ENCODE data around the gene TNNT3. TPM values are rescaled to one million over a fixed set of nuclear protein-coding genes. Genes with fewer than 3 reads are reported as not detected.

TNNT3 gene
- total RNA-seq, 2 experiments from 2014 or later: 3.7 to 5.4 TPM

DNA sequence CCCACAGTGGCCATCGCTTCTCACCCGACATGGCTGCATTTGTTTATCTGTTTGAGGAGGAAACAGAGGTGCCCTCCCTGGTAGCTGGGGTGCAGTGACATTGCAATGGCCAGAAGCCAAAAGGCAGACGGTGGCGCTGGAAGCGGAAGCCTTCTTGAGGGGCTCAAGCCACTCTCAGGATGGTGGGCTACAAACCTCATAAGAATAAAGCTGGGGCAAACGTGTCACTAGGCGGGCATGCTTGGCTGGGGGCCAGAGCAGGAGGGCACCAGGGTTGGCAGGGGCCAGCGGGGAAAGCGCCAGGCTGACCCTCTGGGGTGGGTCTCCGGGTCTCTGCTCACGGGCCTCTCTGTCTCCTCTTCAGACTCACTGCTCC, 12.6 kb downstream of the TNNT3 start:
- no peak for DNase-seq
- ChIA-PET POLR2A (no interaction called here), CTCF (no interaction called here)
- peaks cover 18% of the 10 kb centered on the region for H3K27me3 Mint-ChIP-seq
- no peaks in the 10 kb centered on the region for H3K9me3 Mint-ChIP-seq
- H3K4me3 Mint-ChIP-seq: no peak overlapping the region
- H3K4me1 Mint-ChIP-seq: peaks cover 2% of the 10 kb centered on the region
- no peaks in the 10 kb centered on the region for H3K36me3 Mint-ChIP-seq (ENCODE audit: low read depth)
- no peak overlapping the region for H3K27ac Mint-ChIP-seq

DNA sequence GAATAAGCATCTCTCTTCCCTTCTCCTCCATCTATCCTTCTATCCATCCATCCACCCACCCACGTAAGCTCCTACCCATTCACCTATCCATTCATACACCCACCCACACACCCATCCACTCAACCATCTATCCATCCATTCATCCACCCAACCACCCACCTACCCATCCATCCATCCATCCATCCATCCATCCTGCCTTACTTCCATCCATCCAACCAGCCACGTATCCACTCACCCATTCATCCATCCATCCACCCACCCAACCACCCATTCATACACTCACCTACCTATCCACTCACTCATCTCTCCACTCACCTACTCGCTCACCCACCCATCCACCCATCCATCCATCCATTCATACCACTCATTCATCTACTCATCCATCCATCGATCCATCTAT, 13.2 kb downstream of the TNNT3 start:
- Mint-ChIP-seq H3K9me3 (no peaks in the 10 kb centered on the region), H3K4me1 (peaks cover 2% of the 10 kb centered on the region), H3K27ac (no peak overlapping the region), H3K4me3 (no peak overlapping the region), H3K36me3 (ENCODE audit: low read depth) (no peaks in the 10 kb centered on the region), H3K27me3 (peaks cover 18% of the 10 kb centered on the region)
- DNase-seq: no peak
- POLR2A ChIA-PET: no interaction called here
- CTCF ChIA-PET: interaction anchor here (0.6 kb wide), 1 partner anchor 21 kb away, joined by 3 read pairs; no protein-coding TSS in a partner anchor

DNA sequence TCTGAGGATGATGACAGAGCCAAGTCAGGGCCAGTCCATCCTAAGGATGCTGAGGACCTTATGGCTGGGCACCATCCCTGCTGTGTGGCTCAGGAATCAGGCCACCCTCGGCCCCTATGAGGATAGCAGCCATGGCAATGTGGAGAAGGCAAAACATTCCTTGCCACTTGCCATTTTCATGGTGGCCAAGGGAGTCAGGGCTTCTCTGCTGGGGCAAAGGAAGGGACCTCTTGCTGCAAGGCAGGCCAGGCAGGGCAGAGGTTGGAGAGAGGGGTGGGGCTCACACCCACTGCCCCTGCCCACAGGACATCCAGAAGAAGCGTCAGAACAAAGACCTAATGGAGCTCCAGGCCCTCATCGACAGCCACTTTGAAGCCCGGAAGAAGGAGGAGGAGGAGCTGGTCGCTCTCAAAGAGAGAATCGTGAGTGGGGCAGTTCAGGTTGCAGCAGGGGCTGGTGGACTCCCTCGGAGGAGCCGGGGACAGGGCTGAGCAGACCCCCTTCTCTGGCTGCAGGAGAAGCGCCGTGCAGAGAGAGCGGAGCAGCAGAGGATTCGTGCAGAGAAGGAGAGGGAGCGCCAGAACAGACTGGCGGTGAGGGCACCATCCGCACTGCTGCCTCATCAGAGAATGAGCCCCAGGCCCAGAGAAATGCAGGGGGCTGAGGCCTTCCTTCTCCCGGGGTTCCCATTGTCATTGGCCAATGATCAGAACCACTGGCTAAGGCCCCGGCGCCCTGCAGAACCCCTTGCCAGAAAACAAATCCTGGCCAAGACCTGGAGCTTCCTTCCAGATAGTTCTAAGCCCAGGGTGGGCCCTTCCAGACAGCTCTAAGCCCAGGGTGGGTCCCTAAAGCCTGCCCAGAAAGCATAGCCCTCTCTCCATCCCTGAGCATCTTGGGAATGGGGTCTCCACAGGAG, 14.2 kb downstream of the TNNT3 start:
- DNase-seq: peak; percentile 4
- Mint-ChIP-seq H3K4me1 (peaks cover 2% of the 10 kb centered on the region), H3K36me3 (ENCODE audit: low read depth) (no peaks in the 10 kb centered on the region), H3K9me3 (no peaks in the 10 kb centered on the region), H3K27me3 (peaks cover 18% of the 10 kb centered on the region), H3K4me3 (no peak overlapping the region), H3K27ac (no peak overlapping the region)
- CTCF ChIA-PET: interaction anchor here (0.6 to 0.9 kb wide), 3 partner anchors 23 to 168 kb away, joined by 3 to 4 read pairs (median 3); no protein-coding TSS in a partner anchor
- POLR2A ChIA-PET: no interaction called here

DNA sequence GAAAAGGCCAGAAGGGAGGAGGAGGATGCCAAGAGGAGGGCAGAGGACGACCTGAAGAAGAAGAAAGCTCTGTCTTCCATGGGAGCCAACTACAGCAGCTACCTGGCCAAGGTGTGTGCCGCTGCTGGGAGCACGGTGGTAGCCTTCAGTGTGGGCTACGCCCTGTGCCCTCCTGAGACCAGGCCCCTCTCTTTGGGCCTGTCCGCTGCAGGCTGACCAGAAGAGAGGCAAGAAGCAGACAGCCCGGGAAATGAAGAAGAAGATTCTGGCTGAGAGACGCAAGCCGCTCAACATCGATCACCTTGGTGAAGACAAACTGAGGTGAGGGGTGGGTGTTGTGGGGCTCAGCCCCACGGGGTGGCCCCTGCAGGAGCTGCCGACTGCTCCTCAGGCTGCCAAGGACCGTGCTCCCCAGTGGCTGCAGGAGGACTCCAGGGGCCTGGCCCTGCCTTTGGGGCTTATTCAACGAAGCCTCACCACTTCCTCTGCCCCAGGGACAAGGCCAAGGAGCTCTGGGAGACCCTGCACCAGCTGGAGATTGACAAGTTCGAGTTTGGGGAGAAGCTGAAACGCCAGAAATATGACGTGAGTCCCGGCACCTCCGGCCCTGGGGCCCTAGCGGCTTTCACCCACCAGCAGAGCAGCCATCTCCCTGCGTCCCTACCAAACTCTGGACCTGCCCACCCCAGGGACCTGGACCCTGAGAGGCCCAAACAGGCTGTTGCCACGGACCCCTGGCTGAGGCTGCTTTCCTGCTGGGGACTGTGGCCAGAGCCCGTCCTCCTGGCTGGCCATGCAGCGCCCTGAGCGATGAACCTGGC, 15.0 kb downstream of the TNNT3 start:
- ChIA-PET POLR2A (no interaction called here), CTCF (interaction anchor here (0.6 to 1.4 kb wide), 4 partner anchors 44 to 217 kb away, joined by 3 to 4 read pairs (median 4); partner anchors contain the start of gene PRR33)
- H3K27ac Mint-ChIP-seq: no peak overlapping the region
- H3K27me3 Mint-ChIP-seq: peaks cover 18% of the 10 kb centered on the region
- no peaks in the 10 kb centered on the region for H3K36me3 Mint-ChIP-seq (ENCODE audit: low read depth)
- peak; percentile 5 for DNase-seq
- peaks cover 5% of the 10 kb centered on the region for H3K4me1 Mint-ChIP-seq
- no peak overlapping the region for H3K4me3 Mint-ChIP-seq
- no peaks in the 10 kb centered on the region for H3K9me3 Mint-ChIP-seq

- CTCF ChIA-PET: interaction anchor here (1.0 to 1.4 kb wide), 3 partner anchors 45 to 216 kb away, joined by 3 to 4 read pairs (median 4); partner anchors contain the start of gene PRR33
- Mint-ChIP-seq H3K36me3 (ENCODE audit: low read depth) (no peaks in the 10 kb centered on the region), H3K4me1 (peaks cover 5% of the 10 kb centered on the region), H3K27me3 (peaks cover 15% of the 10 kb centered on the region), H3K9me3 (no peaks in the 10 kb centered on the region), H3K4me3 (no peak overlapping the region), H3K27ac (no peak overlapping the region)
- POLR2A ChIA-PET: no interaction called here
- DNase-seq: peak; percentile 4
Measured at GRCh38 chr11:1935156-1936071, 15.9 kb downstream of the TNNT3 start.

DNA sequence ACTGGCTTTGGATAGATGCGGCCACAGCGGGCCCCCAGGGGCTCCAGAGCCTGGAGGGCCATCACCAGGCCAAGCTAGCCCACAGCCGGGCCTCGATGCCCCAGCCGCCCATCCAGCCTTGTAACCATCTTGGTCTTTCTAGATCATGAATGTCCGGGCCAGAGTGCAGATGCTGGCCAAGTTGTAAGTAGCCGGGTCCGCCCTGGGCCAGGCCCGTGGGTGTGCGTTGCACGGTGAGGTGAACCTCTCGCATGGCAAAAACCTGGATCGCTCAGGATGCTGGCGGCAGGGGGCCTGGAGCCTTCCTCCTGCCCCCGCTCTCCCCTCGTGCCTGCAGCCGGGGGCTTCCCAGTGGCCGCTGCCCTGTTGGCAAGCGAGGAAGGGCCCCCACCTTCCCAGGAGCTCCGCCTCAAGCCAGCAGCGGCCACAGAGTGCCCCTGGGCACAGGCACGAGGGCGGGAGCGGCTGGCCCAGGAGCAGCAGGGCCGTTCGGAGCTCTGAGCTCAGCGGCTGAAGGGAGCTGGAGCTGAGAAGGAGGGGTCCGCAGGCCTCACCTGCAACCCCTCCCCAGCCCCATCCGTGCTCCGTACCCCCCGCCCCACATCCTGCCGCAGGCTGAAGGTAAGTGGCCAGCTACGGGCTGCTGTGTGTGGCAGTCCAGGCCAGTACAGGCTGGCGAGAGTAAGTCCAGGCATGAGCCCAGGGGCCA, 16.7 kb downstream of the TNNT3 start:
- DNase-seq: peak; percentile 3
- POLR2A ChIA-PET: no interaction called here
- peaks cover 4% of the 10 kb centered on the region for H3K4me1 Mint-ChIP-seq
- CTCF ChIA-PET: interaction anchor here (0.6 to 1.4 kb wide), 3 partner anchors 14 to 215 kb away, joined by 3 to 4 read pairs (median 3); no protein-coding TSS in a partner anchor
- no peak overlapping the region for H3K27ac Mint-ChIP-seq
- no peaks in the 10 kb centered on the region for H3K36me3 Mint-ChIP-seq (ENCODE audit: low read depth)
- no peak overlapping the region for H3K4me3 Mint-ChIP-seq
- H3K9me3 Mint-ChIP-seq: no peaks in the 10 kb centered on the region
- peaks cover 13% of the 10 kb centered on the region for H3K27me3 Mint-ChIP-seq

DNA sequence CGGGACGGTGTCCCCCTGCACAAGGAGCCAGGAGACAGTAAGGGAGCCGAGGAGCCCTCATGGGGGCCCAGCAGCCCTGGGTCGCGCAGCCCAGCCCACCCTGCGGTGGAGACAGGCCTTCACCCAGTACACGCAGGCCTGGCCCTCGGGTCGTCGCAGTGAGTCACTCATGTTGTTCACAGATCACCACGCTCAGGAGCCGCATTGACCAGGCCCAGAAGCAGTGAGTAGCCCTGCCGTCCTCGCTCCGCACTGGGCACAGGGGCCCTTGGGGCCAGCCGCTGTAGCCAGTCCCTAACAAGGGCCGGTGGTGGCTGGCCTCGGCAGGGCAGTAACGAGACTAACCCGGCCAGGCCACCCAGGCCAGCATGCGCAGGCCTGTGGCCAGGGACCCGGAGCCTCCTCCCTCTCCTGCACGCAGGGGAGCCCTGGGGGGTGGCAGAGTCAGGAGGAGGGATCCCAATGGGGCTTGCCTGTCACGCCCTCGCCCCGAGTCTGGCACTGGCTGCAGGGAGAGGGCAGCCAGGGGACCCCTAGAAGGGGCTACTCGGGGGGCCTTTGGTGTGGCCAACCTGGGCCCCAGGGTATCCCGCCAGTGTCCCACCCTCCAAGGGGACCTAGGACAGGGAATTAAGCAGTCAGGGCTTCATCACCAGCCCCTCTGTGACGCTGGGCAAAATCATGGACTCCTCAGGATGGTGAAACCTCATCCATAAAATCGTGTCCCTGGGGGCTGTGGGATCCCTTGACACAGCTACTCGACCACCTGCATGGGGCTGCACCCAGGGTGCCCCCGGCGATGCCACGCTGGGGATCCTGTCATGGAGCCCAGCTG, 17.5 kb downstream of the TNNT3 start:
- no peak overlapping the region for H3K4me3 Mint-ChIP-seq
- POLR2A ChIA-PET: no interaction called here
- peak; percentile 5 for DNase-seq
- peaks cover 6% of the 10 kb centered on the region for H3K27me3 Mint-ChIP-seq
- H3K9me3 Mint-ChIP-seq: no peaks in the 10 kb centered on the region
- CTCF ChIA-PET: interaction anchor here (0.6 kb wide), 1 partner anchor 15 kb away, joined by 3 read pairs; no protein-coding TSS in a partner anchor
- H3K4me1 Mint-ChIP-seq: peaks cover 4% of the 10 kb centered on the region
- H3K27ac Mint-ChIP-seq: no peak overlapping the region
- H3K36me3 Mint-ChIP-seq (ENCODE audit: low read depth): no peaks in the 10 kb centered on the region

DNA sequence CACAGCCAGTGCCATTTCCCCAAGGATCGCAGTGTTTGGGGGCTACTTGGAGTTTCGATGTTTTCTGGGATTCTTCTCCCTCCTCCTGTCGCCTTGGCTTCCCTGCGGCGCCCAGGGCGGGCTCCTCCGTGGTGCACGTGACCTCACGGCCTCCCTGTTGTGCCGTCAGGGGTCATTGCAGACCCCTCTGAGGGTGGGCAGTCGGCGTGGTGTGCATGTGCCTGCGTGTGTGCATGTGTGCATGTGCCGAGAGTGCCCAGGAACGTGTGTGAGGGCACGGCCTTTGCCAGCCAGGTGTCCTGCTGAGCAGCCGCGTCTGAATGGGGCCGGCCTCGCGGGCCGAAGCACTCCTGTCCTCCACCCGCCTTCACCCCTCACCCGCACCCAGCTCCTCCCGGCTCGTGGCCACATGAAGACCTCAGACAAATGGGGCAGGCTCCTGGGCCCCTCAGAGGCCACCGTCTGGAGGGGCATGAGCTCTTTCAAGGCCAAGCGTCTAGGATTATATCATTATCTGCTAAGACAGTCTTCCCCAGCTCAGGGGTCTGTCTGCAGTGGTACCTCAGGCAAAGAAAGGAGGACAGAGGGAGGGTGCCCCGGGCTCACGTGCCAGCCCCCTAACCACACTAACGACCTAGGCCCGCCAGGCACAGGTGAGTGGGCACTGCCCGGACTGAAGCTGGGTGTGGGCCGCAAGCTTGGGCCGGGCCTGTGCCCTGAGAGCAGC, 18.3 kb downstream of the TNNT3 start:
- Mint-ChIP-seq H3K36me3 (ENCODE audit: low read depth) (no peaks in the 10 kb centered on the region), H3K27me3 (peaks cover 4% of the 10 kb centered on the region), H3K4me1 (peaks cover 4% of the 10 kb centered on the region), H3K4me3 (no peak overlapping the region), H3K9me3 (no peaks in the 10 kb centered on the region), H3K27ac (no peak overlapping the region)
- peak; percentile 5 for DNase-seq
- ChIA-PET POLR2A (no interaction called here), CTCF (interaction anchor here (1.1 kb wide), 1 partner anchor 213 kb away, joined by 3 read pairs; no protein-coding TSS in a partner anchor)

GRCh38 chr11:1938343-1939005, 19.0 kb downstream of the TNNT3 start:
- POLR2A ChIA-PET: no interaction called here
- H3K9me3 Mint-ChIP-seq: no peaks in the 10 kb centered on the region
- peaks cover 2% of the 10 kb centered on the region for H3K27me3 Mint-ChIP-seq
- no peak overlapping the region for H3K4me3 Mint-ChIP-seq
- H3K27ac Mint-ChIP-seq: no peak overlapping the region
- CTCF ChIA-PET: interaction anchor here (1.1 kb wide), 1 partner anchor 212 kb away, joined by 3 read pairs; no protein-coding TSS in a partner anchor
- H3K36me3 Mint-ChIP-seq (ENCODE audit: low read depth): no peaks in the 10 kb centered on the region
- peak; percentile 6 for DNase-seq
- H3K4me1 Mint-ChIP-seq: peaks cover 4% of the 10 kb centered on the region

DNA sequence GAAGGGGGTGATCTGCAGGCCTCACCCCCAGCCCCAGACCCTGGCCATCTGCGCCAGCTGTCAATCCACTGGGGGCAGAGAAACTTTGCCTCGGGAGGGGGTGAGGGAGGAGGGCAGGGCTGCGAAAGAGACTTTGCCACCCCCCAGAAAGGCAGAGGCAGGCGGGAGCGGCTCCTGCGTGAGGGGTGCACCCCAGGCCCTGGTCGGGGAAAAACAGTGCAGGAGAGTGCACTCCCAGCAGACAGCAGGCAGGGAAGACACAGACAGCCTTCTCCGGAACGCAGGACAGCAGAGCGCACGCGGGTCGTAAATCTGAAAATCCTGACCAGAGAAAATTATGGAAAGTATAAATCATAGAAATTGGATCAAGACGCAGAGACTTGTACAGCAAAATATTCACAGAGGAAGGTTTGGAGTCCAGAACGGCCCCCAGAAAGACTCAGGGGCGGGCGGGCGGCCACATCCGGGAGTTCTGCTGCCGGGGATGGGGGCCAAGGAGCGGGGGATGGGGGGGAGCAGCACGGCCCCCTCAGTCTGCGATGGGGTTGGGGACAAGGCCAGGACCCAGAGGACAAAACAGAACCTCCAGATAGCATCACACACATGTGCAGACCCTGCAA, 19.6 kb downstream of the TNNT3 start:
- peak; percentile 5 for DNase-seq
- ChIA-PET POLR2A (no interaction called here), CTCF (interaction anchor here (1.1 kb wide), 1 partner anchor 212 kb away, joined by 3 read pairs; no protein-coding TSS in a partner anchor)
- H3K4me1 Mint-ChIP-seq: peaks cover 4% of the 10 kb centered on the region
- H3K27ac Mint-ChIP-seq: no peak overlapping the region
- no peak overlapping the region for H3K4me3 Mint-ChIP-seq
- peaks cover 2% of the 10 kb centered on the region for H3K27me3 Mint-ChIP-seq
- H3K9me3 Mint-ChIP-seq: no peaks in the 10 kb centered on the region
- no peaks in the 10 kb centered on the region for H3K36me3 Mint-ChIP-seq (ENCODE audit: low read depth)
